Coronary artery (tissue), 2 donors: ENCODE measurements around the gene CLCN4.

Experiments used
- DNase-seq: peaks from one replicate; pipeline ENCODE4 v3.0.0-alpha.2; 2017; ENCODE audit warnings: low spot score
- H3K27ac ChIP-seq, 2 donors: fragments of 200-600 bp; sonication (generic); one replicate each; pipeline ENCODE4 v1.5.1; 2016 to 2019
- H3K4me3 ChIP-seq: fragments of 200-600 bp; sonication (generic); 2 replicates; pipeline ENCODE4 v1.5.1; 2016; ENCODE audit warnings: mild to moderate bottlenecking, moderate library complexity
- TF ChIP-seq, protein P1 (sequence below): fragments of 200-600 bp; sonication (generic); IDR thresholded peaks from one replicate; pipeline ENCODE4 v1.5.1; 2019; ENCODE audit warnings: antibody characterized with exemption

CLCN4 gene

DNA sequence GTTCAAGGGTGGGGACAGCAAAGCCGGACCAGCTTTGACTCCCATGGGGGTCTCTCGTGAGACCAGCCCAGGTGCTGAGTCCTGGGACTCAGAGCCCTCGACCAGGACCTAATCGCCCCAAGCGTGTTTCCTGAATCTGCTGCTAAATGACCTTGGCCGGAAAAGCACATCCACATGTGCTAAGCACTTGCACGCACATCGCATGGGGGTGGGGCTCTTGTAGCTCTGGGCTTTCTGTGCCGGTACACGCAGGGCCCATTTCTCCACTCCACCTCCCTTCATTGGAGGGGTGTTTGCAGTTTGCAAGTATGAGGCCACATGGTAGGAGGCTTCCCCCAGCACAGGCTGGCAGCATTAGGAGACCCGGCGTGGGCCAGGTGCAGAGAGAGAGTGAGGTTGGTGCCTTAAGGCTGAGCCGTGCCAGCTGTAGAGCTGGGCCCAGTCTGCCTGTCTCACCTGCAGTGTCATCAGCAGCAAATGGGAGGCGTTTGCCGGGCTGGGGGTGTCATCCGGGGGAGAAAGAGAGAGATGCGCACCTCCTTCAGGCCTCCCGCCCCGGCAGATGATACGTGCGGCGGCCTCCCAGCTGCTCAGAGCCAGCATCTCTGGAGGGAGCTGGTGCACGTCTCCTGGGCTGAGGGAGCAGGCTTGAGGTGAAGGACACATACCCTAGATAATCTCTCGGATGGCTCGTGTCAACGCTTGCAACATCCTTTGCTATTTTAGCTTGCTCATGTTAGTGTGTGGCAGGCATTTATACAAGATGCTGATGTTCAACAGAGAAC is 45.2 kb upstream of the CLCN4 start:
- Histone ChIP-seq H3K4me3 (no peak overlapping the region), H3K27ac (peak overlapping the region in 1 of 2 donors; percentile 15)
- DNase-seq, result no peak
- TF ChIP-seq, protein P1, sequence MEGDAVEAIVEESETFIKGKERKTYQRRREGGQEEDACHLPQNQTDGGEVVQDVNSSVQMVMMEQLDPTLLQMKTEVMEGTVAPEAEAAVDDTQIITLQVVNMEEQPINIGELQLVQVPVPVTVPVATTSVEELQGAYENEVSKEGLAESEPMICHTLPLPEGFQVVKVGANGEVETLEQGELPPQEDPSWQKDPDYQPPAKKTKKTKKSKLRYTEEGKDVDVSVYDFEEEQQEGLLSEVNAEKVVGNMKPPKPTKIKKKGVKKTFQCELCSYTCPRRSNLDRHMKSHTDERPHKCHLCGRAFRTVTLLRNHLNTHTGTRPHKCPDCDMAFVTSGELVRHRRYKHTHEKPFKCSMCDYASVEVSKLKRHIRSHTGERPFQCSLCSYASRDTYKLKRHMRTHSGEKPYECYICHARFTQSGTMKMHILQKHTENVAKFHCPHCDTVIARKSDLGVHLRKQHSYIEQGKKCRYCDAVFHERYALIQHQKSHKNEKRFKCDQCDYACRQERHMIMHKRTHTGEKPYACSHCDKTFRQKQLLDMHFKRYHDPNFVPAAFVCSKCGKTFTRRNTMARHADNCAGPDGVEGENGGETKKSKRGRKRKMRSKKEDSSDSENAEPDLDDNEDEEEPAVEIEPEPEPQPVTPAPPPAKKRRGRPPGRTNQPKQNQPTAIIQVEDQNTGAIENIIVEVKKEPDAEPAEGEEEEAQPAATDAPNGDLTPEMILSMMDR, result no peak

DNA sequence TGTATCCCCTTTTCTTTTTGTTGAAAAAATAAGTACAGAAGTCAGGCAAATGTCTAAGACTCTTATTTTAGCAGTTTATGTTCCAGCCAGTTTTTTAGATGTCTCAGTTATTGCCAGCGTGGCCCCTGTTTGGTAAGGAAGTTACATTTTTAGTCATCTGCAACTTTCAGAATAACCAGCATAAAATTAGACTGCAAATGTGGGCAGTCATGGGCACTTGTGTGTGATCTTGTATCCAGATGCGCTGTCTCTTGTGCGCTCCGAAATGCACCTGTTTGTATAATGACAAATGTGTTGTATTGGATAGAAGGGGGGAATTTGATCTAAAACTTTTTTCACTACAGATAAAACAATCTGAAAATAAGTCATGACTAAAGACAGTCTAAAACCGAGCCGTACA is 44.3 kb upstream of the CLCN4 start:
- no peak for DNase-seq
- TF ChIP-seq, protein P1, result no peak
- H3K27ac ChIP-seq, result peak overlapping the region in 1 of 2 donors; percentile 37
- no peak overlapping the region for H3K4me3 ChIP-seq

DNA sequence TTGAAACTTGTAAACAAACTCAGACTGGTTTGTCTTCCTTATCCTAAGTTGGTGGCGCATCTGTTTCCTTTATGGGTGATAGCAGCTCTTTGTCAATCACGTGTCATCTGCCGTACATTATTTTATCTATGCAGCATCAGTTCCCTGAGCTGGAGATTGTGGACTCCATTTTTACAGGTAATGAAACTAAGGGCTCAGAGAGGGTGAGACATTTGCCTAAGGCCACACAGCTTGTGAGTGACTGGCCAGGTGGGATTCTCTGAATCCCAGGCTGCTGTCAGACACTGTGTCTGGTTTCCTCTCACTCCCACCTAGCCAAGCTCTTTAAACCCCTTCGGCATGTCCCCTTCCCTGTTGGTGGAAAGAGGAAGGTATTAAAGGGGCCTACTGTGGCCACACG is 41.7 kb upstream of the CLCN4 start:
- H3K27ac ChIP-seq, result no peak overlapping the region
- TF ChIP-seq, protein P1, result no peak
- DNase-seq, result no peak
- H3K4me3 ChIP-seq, result no peak overlapping the region

DNA sequence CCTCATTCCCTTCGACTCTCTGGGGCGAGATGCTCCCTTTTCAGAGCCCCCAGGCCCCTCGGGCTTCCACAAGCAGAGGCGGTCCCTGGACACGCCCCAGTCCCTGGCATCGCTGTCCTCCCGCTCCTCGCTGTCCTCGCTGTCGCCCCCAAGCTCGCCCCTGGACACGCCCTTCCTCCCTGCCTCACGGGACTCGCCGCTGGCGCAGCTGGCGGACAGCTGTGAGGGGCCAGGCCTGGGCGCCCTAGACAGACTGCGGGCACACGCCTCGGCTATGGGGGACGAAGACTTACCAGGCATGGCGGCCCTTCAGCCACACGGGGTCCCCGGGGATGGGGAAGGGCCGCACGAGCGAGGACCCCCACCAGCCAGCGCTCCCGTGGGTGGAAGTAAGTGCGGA is 39.5 kb upstream of the CLCN4 start:
- TF ChIP-seq, protein P1, result no peak
- no peak for DNase-seq
- no peak overlapping the region for H3K27ac ChIP-seq
- no peak overlapping the region for H3K4me3 ChIP-seq

DNA sequence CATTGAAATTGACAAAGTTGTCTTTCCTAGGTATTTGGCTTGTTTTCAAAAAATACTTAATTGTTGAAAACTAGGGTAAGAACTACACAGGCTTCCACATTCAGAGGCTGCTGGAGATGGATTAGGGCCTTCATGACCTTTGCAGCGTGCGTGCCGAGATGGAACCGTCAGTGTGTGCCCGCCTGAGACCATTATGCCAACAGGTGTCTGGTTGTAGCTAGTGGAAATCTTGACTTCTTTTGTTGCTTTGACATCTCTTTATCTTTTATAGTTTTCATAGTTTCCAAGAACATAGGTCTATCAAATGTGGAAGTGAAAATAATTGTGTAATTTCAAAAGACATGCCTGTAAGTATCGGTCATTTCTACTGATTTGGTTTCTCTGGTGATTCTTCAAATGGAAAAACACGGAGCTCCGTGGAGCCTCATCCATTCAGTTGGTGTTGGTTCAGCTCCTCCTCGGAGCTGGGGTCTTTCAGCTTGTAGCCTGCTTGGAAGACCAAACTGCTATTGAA is 38.9 kb upstream of the CLCN4 start:
- TF ChIP-seq, protein P1, result no peak
- no peak overlapping the region for H3K27ac ChIP-seq
- no peak overlapping the region for H3K4me3 ChIP-seq
- no peak for DNase-seq

DNA sequence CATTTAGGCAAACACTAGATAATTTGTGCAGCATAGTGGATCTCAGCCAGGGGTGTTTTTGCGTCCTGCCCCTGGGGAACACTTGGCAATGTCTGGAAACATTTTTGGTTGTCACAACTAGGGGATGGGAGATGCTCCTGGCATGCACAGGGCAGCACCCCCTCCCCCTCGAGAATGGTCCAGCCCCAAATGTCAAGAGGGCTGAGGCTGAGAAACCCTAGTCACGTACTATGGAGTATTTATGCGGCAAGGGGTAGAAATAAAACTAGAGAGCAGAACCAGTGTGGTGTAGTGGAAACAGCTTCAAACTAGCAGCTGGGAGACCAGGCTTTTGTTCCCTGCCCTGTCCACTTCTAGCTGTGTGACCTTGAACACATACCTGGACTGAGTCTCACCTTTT is 38.2 kb upstream of the CLCN4 start:
- Histone ChIP-seq H3K27ac (peak overlapping the region in 1 of 2 donors; percentile 11), H3K4me3 (no peak overlapping the region)
- TF ChIP-seq, protein P1, result no peak
- no peak for DNase-seq

DNA sequence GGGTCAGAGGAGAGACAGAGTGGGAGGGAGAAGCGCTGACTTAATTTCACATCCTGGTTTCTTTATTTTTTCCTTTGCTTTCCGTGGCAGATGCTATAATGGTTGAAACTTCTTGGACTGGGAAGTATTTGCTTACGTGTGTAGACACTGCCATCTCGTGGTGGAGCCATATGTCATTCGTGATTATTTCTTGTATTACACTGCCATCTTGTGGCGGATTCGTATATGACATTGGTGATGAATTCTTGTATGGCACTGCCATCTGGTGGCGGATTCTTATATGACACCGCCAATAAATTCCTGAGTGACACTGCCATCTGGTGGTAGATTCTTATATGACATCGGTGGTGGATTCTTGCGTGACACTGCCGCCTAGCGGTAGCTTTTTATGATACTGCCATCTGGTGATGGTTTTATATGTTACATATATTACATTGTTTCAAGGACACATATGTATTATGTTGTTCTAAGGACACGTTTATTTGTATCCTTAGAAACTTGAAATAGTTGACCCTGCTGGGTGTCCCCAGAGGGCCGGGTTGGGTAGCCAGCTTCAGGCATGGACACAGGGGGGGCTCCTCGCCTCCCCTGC is 37.3 kb upstream of the CLCN4 start:
- TF ChIP-seq, protein P1, result peak; percentile 100
- peak overlapping the region in 1 of 2 donors; percentile 11 for H3K27ac ChIP-seq
- no peak for DNase-seq
- H3K4me3 ChIP-seq, result no peak overlapping the region
